KMS-11 (cell line): Measurements from ENCODE around the gene SPOUT1.
"Not testable (repeated sequence)": the region's sequence is repeated elsewhere in the genome, so short reads cannot be mapped to it uniquely, and the experiment has no call there.

Experiments used
- H2AFZ ChIP-seq: fragments of 200-600 bp; sonication (generic); 2 replicates; pipeline ENCODE4 v1.6.1; 2016; ENCODE audit warnings: antibody characterized with exemption, mixed run types, low read depth
- H3K27ac ChIP-seq: fragments of 200-600 bp; sonication (generic); 2 replicates; pipeline ENCODE4 v1.6.1; 2016; ENCODE audit warnings: mild to moderate bottlenecking, mixed run types
- H3K27me3 ChIP-seq: fragments of 200-600 bp; sonication (generic); 2 replicates; pipeline ENCODE4 v1.6.1; 2017; ENCODE audit warnings: mild to moderate bottlenecking, low read depth, mixed run types, moderate library complexity; ENCODE audit not compliant: insufficient read depth
- H3K36me3 ChIP-seq: fragments of 200-600 bp; sonication (generic); 2 replicates; pipeline ENCODE4 v1.6.1; 2017; ENCODE audit warnings: mild to moderate bottlenecking, mixed run types; ENCODE audit not compliant: insufficient read depth
- H3K4me1 ChIP-seq: fragments of 200-600 bp; sonication (generic); 2 replicates; pipeline ENCODE4 v1.6.1; 2016; ENCODE audit warnings: mild to moderate bottlenecking, low read depth, mixed run types; ENCODE audit not compliant: poor library complexity, severe bottlenecking
- H3K4me2 ChIP-seq: fragments of 200-600 bp; sonication (generic); 2 replicates; pipeline ENCODE4 v1.7.0; 2016; ENCODE audit warnings: mild to moderate bottlenecking, mixed run types
- H3K4me3 ChIP-seq: fragments of 200-600 bp; sonication (generic); IDR thresholded peaks from 2 replicates; pipeline ENCODE4 v1.6.1; 2017; ENCODE audit warnings: low read depth, low read length, mixed read lengths; ENCODE audit not compliant: insufficient read depth
- H3K79me2 ChIP-seq: fragments of 200-600 bp; sonication (generic); 2 replicates; pipeline ENCODE4 v1.6.1; 2016; ENCODE audit warnings: low read depth, mixed run types; ENCODE audit not compliant: insufficient read depth
- H3K9ac ChIP-seq: fragments of 200-600 bp; sonication (generic); 2 replicates; pipeline ENCODE4 v1.6.1; 2016; ENCODE audit warnings: mild to moderate bottlenecking, mixed run types
- H4K20me1 ChIP-seq: fragments of 200-600 bp; sonication (generic); 2 replicates; pipeline ENCODE4 v1.6.1; 2016; ENCODE audit warnings: mild to moderate bottlenecking, mixed run types; ENCODE audit not compliant: insufficient read depth
- TF ChIP-seq, protein P1 (sequence below): fragments of 200-600 bp; sonication (generic); conservative IDR thresholded peaks from 2 replicates; pipeline ENCODE4 v1.6.1; 2017; ENCODE audit warnings: low read depth, mild to moderate bottlenecking, antibody characterized with exemption, low read length, moderate library complexity, mixed read lengths

SPOUT1 gene

DNA sequence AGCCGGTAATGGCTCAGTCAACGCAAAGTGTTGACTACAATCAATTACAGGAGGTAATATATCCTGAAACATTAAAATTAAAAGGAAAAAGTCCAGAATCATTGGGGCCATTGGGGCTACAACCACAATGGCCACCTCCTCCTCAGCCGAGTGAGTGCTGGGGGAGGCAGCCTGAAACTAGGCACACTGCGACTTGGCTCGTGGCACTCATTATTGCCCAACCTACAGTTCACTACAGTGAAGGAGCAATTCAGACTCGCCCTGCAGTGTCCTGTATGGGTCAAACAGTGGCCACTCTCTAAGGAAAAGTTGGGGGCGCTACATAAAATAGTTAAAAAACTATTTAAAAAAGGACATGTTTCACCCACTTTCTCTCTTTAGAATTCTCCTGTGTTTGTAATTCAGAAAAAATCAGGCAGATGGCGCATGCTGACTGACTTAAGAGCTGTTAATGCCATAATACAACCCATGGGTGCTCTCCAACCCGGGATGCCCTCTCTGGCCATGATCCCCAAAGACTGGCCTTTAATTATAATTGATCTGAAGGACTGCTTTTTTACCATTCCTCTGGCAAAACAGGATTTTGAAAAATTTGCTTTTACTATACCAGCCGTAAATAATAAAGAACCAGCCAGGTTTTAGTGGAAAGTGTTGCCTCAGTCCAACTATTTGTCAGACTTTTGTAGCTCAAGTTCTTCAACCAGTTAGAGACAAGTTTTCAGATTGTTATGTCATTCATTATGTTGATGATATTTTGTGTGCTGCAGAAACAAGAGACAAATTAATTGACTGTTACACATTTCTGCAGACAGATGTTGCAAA is 22.4 kb upstream of the SPOUT1 start:
- H3K4me2 ChIP-seq, H3K4me3 ChIP-seq, H4K20me1 ChIP-seq, H3K79me2 ChIP-seq, H3K36me3 ChIP-seq, H3K27ac ChIP-seq, H3K4me1 ChIP-seq, H3K9ac ChIP-seq, H3K27me3 ChIP-seq, H2AFZ ChIP-seq: not testable (repeated sequence)
- TF ChIP-seq, protein P1, sequence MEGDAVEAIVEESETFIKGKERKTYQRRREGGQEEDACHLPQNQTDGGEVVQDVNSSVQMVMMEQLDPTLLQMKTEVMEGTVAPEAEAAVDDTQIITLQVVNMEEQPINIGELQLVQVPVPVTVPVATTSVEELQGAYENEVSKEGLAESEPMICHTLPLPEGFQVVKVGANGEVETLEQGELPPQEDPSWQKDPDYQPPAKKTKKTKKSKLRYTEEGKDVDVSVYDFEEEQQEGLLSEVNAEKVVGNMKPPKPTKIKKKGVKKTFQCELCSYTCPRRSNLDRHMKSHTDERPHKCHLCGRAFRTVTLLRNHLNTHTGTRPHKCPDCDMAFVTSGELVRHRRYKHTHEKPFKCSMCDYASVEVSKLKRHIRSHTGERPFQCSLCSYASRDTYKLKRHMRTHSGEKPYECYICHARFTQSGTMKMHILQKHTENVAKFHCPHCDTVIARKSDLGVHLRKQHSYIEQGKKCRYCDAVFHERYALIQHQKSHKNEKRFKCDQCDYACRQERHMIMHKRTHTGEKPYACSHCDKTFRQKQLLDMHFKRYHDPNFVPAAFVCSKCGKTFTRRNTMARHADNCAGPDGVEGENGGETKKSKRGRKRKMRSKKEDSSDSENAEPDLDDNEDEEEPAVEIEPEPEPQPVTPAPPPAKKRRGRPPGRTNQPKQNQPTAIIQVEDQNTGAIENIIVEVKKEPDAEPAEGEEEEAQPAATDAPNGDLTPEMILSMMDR: peak; percentile 54

DNA sequence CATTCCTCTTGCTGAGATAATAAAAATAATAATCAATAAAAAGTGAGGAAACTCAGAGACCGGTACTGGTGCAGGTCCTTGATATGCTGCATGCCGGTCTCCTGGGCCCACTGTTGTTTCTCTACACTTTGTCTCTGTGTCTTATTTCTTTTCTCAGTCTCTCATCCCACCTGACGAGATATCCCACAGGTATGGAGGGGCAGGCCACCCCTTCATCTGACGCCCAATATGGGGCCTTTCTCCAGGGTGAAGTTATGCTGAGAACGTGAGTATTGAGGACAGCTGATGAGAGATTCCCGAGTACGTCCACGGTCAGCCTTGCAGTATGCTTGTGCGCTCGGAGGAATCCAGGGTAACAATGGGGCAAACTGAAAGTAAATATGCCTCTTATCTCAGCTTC is 21.4 kb upstream of the SPOUT1 start:
- not testable (repeated sequence) for H3K27ac ChIP-seq, H3K27me3 ChIP-seq, H3K36me3 ChIP-seq

GRCh38 chr9:128847803-128848202 is 18.2 kb upstream of the SPOUT1 start:
- TF ChIP-seq, protein P1: no peak
- Histone ChIP-seq H3K4me3 (no peak overlapping the region), H3K4me1 (no peaks in the 10 kb centered on the region), H4K20me1 (no peaks in the 10 kb centered on the region), H2AFZ (no peak overlapping the region), H3K27ac (no peak overlapping the region), H3K4me2 (no peak overlapping the region), H3K36me3 (no peaks in the 10 kb centered on the region), H3K27me3 (no peaks in the 10 kb centered on the region), H3K79me2 (no peaks in the 10 kb centered on the region), H3K9ac (no peak overlapping the region)

More for the DNA sequence above, 21.4 kb upstream of the SPOUT1 start:
- H3K4me1 ChIP-seq, H3K9ac ChIP-seq, H3K79me2 ChIP-seq, H3K4me3 ChIP-seq, H3K4me2 ChIP-seq, H2AFZ ChIP-seq, H4K20me1 ChIP-seq: not testable (repeated sequence)

- H3K4me2 ChIP-seq: no peak overlapping the region
- H3K4me1 ChIP-seq: no peaks in the 10 kb centered on the region
- H3K36me3 ChIP-seq: no peaks in the 10 kb centered on the region
- no peaks in the 10 kb centered on the region for H3K27me3 ChIP-seq
- no peak overlapping the region for H3K9ac ChIP-seq
- no peak overlapping the region for H3K4me3 ChIP-seq
- no peaks in the 10 kb centered on the region for H4K20me1 ChIP-seq
- no peaks in the 10 kb centered on the region for H3K79me2 ChIP-seq
- TF ChIP-seq, protein P1: no peak
- no peak overlapping the region for H2AFZ ChIP-seq
- H3K27ac ChIP-seq: no peak overlapping the region
These were observed 17.1 kb upstream of the SPOUT1 start for GRCh38 chr9:128846680-128847030.

- Histone ChIP-seq H2AFZ (no peak overlapping the region), H3K4me1 (no peaks in the 10 kb centered on the region), H3K4me3 (no peak overlapping the region), H3K36me3 (no peaks in the 10 kb centered on the region), H3K27me3 (no peaks in the 10 kb centered on the region), H3K9ac (no peak overlapping the region), H4K20me1 (no peaks in the 10 kb centered on the region), H3K4me2 (no peak overlapping the region), H3K27ac (no peak overlapping the region), H3K79me2 (no peaks in the 10 kb centered on the region)
- TF ChIP-seq, protein P1: no peak
These were observed 15.8 kb upstream of the SPOUT1 start for GRCh38 chr9:128845186-128845931.

DNA sequence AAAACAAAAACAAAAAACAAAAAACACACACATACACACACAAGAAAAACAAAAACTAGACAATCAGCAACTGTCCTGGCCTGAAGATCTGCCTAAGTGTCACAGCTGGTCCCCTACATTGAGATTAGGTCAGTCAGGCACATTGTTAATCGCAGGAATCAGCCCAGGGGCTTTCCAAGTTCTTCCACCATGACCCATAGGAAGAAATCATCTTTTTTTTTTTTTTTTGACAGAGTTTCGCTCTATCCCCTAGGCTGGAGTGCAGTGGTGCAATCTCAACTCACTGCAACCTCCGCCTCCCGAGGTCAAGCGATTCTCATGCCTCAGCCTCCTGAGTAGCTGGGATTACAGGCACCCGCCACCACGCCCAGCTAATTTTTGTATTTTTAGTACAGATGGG is 13.6 kb upstream of the SPOUT1 start:
- H3K79me2 ChIP-seq, H2AFZ ChIP-seq, H3K27me3 ChIP-seq, H3K9ac ChIP-seq, H3K4me3 ChIP-seq, H3K27ac ChIP-seq, H3K4me1 ChIP-seq, H3K4me2 ChIP-seq, H3K36me3 ChIP-seq, H4K20me1 ChIP-seq: not testable (repeated sequence)
